OCI-M2 (cell line): ENCODE data around the gene P2RX7.
"Not testable (repeated sequence)": the region's sequence is repeated elsewhere in the genome, so short reads cannot be mapped to it uniquely, and the experiment has no call there.

ENCODE experiments used
- DNase-seq: peaks from one replicate; lab custom pipeline; 2025; ENCODE audit not compliant: unreplicated experiment; lab: John Stamatoyannopoulos, UW

P2RX7 gene

DNA sequence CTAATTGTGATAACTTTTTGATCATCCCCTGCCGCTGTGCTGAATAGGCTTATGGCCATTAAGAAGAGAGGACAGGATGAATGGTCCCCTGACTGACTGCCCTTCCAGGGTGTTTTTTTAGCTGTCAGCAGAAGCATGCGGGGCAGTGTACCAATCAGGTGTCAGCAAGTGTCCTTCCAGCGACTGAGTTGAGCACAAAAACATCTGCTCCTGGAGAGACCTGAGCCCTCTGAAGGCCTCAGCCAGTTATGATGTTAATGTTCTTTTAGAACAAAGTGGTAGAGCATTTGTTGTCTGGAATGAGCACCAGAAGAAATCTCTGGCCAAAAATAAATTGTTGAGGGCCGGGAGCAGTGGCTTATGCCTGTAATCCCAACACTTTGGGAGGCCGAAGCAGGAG, 37.5 kb downstream of the P2RX7 start:
- DNase-seq, result no peak

DNA sequence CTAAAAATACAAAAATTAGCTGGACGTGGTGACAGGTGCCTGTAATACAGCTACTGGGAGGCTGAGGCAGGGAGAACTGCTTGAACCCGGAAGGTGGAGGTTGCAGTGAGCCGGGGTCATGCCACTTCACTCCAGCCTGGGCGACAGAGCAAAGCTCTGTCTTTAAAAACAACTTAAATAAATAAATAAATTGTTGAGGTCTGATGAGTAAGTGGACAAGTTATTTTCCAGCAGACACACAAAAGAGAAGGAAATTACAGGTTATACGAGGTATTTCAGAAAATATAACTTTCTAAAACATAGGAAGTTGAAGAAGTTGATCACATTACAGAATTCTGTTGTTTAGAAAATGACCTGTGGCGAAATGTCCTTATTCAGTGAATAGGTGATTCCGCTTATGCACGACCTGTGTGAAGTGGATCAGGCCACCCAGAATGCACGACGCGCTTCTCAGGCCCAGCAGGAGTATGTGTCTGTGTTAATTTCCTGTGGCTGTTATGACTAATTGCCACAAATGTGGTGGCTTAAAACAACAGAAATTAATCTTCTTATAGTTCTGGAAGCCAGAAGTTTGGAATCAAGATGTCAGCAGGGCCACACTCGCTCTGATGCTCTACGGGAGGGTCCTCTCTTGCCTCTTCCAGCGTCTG, 38.1 kb downstream of the P2RX7 start:
- no peak for DNase-seq

DNA sequence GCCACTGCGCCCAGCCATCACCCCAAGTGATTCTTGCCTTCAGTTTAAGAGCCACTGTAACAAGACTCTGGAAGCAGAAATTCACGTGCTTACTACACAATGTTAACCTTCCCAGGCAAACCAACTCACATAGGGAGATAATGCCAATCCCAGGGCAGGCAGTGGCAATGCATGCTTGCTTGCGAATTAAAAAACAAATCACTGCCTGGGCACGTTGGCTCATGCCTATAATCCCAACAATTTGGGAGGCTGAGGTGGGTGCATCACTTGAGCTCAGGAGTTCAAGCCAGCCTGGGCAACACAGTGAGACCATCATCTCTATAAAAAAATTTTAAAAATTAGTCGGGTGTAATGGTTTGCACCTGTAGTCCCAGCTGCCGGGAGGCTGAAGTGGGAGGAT, 39.5 kb downstream of the P2RX7 start:
- no peak for DNase-seq

DNA sequence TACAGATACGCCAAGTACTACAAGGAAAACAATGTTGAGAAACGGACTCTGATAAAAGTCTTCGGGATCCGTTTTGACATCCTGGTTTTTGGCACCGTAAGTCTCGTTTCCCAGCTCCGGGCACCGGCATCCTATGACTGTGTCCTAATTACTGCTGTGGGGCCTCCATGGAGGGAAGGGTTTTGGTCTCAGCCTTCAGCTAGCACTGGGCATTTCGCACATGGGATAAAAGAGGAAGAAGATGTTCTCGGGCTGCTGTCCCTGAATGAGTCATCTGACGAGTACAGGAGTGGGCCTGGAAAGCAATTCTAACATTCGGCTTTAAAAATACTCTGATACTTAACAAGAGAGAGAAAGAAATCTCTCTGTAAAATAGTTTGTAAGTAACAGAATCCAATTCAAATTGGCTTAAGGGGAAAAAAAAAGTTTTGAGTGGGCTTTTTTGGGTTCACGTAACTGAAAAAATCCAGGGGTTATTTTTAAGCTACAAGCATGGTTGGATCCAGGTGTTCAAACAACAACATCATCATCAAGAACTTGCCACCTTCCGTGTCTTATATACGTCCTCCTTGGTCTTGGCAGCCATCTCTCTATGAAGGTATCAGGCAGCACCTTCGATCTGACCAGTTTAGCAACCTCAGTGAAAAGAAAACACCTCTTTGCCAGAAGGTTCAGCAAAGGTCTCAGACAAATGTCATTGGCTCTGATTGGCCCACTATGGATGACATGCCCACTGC, 42.9 kb downstream of the P2RX7 start:
- DNase-seq, result no peak

DNA sequence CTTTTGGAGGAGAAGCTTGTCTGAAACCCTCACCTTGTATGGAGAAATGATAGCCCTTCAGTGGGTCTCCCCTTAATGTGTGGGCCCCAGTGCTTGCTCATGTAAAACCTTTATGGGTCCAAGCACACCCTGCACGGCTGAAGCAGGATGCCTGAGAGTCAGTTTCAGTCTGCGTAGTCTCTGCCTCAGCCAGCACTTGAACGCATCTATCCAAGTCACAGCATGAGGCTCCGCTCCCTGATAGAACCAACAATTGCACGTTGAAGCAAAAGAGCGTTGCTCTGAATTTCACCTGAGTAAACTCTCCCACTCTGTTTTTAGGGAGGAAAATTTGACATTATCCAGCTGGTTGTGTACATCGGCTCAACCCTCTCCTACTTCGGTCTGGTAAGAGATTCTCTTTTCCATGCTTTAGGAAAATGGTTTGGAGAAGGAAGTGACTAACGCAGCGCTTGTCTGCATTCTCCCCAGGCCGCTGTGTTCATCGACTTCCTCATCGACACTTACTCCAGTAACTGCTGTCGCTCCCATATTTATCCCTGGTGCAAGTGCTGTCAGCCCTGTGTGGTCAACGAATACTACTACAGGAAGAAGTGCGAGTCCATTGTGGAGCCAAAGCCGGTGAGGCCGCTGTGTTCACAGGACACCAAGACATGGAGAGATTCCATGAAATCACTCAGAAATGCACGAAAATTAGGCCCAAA, 44.3 kb downstream of the P2RX7 start:
- no peak for DNase-seq

DNA sequence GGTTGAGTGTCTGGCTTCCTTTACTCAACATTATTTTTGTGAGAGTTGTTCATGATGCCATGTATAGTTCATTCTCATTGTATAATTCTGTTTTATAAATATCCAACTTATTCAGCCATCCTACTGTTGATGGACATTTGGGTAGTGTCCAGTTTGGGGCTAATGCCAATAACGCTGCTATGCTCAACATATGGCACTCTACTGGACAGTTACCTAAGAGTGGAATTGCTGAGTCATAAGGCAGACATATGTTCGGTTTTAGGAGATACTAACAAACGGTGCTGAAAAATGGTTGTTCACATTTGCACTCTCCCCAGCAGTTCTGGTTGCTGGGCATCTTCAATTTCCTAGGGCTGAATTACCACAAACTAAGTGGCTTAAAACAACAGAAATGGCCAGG, 48.5 kb downstream of the P2RX7 start:
- no peak for DNase-seq

DNA sequence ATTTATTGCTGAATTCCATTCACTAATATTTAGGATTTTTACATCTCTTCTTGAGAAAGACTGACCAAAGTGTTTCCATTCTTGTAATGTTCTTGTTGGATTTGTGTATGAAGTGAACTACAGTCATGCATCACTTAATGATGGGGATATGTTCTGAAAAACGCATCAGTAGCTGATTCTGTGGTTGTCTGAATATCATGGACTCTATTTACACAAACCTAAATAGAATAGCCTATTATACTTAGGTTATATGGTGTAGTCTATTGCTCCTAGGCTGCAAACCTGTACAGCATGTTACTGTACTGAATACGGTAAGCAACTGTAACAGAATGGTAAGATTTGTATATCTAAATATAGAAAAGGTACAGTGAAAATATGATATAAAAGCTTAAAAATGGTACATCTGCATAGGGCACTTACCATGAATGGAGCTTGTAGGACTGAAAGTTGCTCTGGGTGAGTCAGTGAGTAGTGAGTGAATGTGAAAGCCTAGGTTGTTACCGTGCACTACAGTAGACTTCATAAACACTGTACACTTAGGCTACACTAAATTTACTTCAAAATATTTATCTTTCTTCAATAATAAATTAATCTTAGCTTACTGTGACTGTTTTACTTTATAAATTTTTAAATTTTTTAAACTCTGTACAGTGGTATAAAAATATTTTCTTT, 49.7 kb downstream of the P2RX7 start:
- no peak for DNase-seq

DNA sequence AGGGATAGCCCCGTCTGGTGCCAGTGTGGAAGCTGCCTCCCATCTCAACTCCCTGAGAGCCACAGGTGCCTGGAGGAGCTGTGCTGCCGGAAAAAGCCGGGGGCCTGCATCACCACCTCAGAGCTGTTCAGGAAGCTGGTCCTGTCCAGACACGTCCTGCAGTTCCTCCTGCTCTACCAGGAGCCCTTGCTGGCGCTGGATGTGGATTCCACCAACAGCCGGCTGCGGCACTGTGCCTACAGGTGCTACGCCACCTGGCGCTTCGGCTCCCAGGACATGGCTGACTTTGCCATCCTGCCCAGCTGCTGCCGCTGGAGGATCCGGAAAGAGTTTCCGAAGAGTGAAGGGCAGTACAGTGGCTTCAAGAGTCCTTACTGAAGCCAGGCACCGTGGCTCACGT, 51.7 kb downstream of the P2RX7 start:
- no peak for DNase-seq

DNA sequence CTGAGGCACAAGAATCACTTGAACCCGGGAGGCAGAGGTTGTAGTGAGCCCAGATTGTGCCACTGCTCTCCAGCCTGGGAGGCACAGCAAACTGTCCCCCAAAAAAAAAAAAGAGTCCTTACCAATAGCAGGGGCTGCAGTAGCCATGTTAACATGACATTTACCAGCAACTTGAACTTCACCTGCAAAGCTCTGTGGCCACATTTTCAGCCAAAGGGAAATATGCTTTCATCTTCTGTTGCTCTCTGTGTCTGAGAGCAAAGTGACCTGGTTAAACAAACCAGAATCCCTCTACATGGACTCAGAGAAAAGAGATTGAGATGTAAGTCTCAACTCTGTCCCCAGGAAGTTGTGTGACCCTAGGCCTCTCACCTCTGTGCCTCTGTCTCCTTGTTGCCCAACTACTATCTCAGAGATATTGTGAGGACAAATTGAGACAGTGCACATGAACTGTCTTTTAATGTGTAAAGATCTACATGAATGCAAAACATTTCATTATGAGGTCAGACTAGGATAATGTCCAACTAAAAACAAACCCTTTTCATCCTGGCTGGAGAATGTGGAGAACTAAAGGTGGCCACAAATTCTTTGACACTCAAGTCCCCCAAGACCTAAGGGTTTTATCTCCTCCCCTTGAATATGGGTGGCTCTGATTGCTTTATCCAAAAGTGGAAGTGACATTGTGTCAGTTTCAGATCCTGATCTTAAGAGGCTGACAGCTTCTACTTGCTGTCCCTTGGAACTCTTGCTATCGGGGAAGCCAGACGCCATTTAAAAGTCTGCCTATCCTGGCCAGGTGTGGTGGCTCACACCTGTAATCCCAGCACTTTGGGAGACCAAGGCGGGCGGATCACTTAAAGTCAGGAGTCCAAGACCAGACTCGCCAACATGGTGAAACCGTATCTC, 52.6 kb downstream of the P2RX7 start:
- no peak for DNase-seq

DNA sequence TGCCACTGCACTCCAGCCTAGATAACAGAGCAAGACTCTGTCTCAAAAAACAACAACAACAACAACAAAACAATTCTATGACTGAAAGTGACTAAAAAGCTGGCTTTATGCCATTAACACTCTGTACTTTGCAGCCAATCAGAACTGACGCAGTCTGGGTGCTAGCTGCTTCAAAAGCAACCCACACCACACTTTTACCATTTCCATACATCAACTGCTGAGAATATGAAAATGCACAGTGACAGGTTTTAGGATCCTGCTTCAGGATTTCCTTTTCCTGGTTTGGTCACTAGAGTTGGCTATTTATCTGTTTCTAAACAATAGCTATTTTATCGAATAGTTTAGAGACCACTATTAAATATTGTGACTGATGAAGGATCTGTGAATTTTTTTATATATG, 54.1 kb downstream of the P2RX7 start:
- no peak for DNase-seq

DNA sequence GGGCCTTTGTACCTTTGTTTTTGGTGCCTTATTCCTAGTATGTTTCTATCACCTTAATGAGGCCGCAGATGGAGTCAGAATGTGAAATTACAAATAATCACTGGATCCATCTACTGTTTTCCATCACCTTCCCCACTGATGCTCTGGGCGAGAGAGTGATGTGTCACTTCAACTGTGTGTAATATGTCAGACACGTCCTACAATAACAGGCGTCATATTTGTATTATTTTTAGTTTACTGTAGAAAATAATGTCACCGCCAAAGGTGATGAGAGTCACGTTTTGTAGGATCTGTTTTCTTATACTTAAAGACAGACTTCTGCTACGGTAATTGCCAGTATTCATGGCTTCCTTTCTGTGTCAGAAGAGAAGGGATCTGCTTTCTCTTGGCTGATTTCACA, 54.8 kb downstream of the P2RX7 start:
- DNase-seq, result no peak

DNA sequence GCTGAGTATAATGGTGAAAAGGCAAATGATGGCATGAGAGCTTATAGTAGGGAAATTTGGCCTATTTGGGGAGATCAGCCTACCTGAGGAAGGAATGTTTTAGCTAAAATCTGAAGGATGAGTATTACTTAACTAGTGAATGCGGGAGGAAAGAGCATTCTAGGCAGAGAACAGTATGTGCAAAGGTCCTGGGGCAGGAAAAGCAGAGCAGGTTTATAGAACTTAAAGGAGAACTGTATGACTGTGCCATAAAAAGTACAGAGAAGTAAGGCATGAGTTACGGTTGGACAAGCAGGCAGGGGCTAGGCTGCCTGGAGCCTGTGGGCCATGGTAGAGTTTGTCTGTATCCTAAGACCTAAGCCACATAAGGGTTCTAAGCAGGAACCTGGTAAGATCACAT, 55.6 kb downstream of the P2RX7 start:
- DNase-seq, result no peak

DNA sequence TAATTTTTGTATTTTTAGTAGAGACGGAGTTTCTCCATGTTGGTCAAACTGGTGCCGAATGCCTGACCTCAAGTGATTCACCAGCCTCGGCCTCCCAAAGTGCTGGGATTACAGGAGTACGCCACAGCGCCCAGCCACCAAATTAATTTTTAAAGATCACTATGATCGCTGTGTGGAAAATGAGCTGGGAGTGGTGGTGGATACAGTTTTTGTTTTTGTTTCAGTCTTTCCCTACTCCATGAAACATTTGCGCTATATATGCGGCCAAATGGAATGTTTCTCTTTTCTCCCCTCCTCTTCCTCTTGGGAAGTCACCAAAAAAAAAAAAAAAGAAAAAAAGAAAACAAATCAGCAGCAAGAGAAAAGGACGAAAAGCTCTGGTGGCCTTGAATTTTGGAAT, 56.5 kb downstream of the P2RX7 start:
- DNase-seq, result no peak

DNA sequence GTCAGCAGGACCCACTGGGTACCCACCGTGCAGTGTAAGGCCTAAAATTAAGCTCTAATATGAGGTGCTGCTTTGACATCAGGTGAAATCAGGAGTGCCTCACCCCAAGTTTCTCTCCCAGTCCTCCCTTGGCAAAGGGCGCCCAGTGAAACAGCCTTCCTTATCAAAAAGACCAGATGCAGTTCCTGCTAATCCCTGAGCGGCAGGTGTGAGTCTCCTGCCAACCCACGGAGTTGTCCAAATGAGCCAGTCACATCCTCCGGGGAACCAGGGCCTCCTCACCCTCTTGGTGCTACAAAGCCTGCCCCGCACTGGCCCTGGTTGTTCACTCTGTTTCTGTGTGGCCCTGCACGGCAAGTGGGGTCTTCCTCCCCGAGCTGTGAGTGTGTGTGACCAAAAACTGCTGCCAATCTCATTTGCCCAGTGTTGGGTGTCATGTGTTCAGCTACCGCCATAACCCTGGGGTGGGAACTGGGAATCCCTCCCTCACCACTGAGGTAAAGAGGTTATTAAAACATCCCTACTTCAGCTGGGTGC, 57.0 kb downstream of the P2RX7 start:
- no peak for DNase-seq

DNA sequence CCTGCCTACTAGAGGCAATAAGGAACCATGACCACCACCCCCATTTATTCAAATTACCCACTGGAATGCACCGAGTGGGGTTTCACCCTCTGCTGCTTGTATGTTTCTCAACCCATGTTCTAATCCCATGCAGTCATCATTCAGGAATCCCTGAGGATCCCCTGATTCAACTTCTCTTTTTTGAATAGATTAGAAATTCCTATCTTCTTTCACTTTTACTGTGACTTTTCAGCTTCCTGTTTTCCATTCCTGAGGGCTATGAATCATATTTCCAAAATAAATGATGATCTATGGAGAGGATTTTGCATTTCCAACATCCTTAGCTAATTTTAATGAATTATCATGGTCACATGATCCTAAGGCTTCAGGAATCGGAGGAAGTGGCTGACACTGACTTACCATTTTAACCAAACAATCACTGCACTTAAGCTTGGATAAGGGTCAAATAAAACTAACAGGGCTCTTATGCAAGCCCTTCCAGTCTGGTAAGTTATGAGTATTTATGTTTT, 57.9 kb downstream of the P2RX7 start:
- DNase-seq, result no peak

DNA sequence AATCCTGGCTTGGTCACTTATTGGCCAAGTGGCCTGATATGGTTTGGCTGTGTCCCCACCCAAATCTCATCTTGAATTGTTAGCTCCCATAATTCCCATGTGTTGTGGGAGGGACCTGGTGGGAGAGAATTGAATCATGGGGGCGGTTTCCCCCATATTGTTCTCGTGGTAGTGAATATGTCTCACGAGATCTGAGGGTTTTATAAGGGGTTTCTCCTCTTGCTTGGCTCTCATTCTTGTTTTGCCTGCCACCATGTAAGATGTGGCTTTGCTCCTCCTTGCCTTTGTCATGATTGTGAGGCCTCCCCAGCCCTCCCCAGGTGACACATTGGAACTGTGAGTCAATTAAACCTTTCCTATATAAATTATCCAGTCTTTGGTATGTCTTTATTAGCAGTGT, 58.5 kb downstream of the P2RX7 start:
- DNase-seq, result no peak

DNA sequence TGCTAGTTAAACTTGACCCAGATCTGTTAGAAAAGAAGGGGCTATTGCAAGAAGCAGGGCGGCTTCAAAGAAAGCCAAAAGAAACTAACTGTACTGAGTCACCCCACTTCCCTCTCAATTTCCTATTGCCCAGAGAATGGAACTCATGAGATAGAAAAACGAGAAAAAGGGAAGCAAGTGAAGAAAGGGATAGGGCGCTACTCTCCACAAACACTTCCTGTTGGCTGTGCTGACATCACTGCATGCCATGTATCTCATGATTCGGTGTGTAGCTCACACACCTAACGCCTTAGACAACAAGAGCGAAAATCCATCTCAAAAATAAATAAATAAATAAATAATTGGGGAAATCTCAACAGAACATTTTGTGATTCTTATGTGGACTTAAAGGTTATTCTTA, 64.2 kb downstream of the P2RX7 start:
- no peak for DNase-seq

DNA sequence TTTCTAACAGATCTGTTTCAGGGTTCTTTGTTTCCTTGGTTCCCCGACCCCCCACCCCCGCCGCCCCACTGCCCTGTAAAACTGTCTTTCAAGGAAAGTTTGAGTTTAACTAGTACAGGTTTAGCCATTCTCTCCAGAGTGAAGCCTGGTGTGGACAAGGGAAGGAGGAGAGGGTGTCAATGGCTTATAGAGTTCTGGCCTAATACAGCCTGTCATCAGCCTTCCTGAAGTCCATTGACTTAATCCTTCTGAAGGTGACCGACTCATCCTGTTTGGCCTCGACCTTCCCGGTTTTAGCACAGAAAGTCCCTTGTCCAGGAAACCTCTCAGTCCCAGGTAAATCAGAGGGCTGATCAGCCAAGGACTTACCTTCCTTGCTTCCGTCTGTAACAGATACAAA, 66.3 kb downstream of the P2RX7 start:
- no peak for DNase-seq

DNA sequence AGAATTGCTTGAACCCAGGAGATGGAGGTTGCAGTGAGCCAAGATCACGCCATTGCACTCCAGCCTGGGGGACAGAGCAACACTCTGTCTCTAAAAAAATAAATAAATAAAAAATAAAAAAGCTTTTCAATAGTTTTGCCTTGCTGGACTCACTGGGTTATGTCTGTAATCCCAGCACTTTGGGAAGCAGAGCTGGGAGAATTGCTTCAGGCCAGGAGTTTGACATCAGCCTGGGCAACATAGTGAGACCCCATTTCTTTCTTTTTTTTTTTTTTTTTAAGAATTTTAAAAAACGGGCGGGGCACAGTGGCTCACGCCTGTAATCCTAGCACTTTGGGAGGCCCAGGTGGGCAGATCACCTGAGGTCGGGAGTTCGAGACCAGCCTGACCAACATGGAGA, 68.5 kb downstream of the P2RX7 start:
- DNase-seq, result not testable (repeated sequence)
